Myocyte (in vitro differentiated cells): ENCODE data around the gene CEP68. TPM values are rescaled to one million over a fixed set of nuclear protein-coding genes. Genes with fewer than 3 reads are reported as not detected.

Source experiments
- DNase-seq: peaks from one replicate; pipeline ENCODE4 v3.0.0-alpha.2; 2012; ENCODE audit warnings: low read depth
- total RNA-seq: library from RNA; depleted of rRNA; stranded (reverse); fragments of >200 nt; gene quantifications from 2 replicates; pipeline ENCODE4 v1.2.3, GENCODE V29; 2014

CEP68 gene
- total RNA-seq, 1 donor from 2014 or later: 25.0 TPM

- DNase-seq: peak; percentile 89
Measured at GRCh38 chr2:65055422-65056214, 598 bp upstream of the CEP68 start.

- no peak for DNase-seq
Measured at GRCh38 chr2:65057054-65057375, 799 bp downstream of the CEP68 start.

- DNase-seq: peak; percentile 71
Measured at GRCh38 chr2:65057391-65058052, 1.3 kb downstream of the CEP68 start.

GRCh38 chr2:65059071-65059470 lies 2.9 kb downstream of the CEP68 start:
- DNase-seq: no peak

- DNase-seq: peak; percentile 57
Measured at GRCh38 chr2:65061146-65061909, 5.1 kb downstream of the CEP68 start.

GRCh38 chr2:65061910-65062339 lies 5.7 kb downstream of the CEP68 start:
- DNase-seq: no peak

- peak; percentile 88 for DNase-seq
Measured at GRCh38 chr2:65062843-65063825, 6.9 kb downstream of the CEP68 start.

GRCh38 chr2:65064728-65065552 lies 8.7 kb downstream of the CEP68 start:
- peak; percentile 92 for DNase-seq

- peak; percentile 44 for DNase-seq
Measured at GRCh38 chr2:65067806-65068553, 11.8 kb downstream of the CEP68 start.

- no peak for DNase-seq
Measured at GRCh38 chr2:65069439-65069824, 13.2 kb downstream of the CEP68 start.

GRCh38 chr2:65070172-65070830 lies 14.1 kb downstream of the CEP68 start:
- peak; percentile 49 for DNase-seq

GRCh38 chr2:65070856-65071255 lies 14.6 kb downstream of the CEP68 start:
- no peak for DNase-seq

GRCh38 chr2:65071499-65072180 lies 15.4 kb downstream of the CEP68 start:
- no peak for DNase-seq

GRCh38 chr2:65072181-65072970 lies 16.2 kb downstream of the CEP68 start:
- no peak for DNase-seq

- DNase-seq: peak; percentile 21
Measured at GRCh38 chr2:65073879-65074565, 17.8 kb downstream of the CEP68 start.

- no peak for DNase-seq
Measured at GRCh38 chr2:65075176-65075575, 19.0 kb downstream of the CEP68 start.
